ENCODE data around the gene ITGA7.

GRCh38 chr12:55642267-55642666 is 65.4 kb downstream of the ITGA7 start:
- TF ChIP-seq, protein P1, sequence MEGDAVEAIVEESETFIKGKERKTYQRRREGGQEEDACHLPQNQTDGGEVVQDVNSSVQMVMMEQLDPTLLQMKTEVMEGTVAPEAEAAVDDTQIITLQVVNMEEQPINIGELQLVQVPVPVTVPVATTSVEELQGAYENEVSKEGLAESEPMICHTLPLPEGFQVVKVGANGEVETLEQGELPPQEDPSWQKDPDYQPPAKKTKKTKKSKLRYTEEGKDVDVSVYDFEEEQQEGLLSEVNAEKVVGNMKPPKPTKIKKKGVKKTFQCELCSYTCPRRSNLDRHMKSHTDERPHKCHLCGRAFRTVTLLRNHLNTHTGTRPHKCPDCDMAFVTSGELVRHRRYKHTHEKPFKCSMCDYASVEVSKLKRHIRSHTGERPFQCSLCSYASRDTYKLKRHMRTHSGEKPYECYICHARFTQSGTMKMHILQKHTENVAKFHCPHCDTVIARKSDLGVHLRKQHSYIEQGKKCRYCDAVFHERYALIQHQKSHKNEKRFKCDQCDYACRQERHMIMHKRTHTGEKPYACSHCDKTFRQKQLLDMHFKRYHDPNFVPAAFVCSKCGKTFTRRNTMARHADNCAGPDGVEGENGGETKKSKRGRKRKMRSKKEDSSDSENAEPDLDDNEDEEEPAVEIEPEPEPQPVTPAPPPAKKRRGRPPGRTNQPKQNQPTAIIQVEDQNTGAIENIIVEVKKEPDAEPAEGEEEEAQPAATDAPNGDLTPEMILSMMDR (IDR thresholded peaks at IDR 0.05), result no peak
- no peak for TF ChIP-seq ZFX (IDR thresholded peaks at IDR 0.05; ENCODE audit: borderline replicate concordance)
